GM23338 (cell line): ENCODE measurements around the gene DRC3. TPM values are rescaled to one million over a fixed set of nuclear protein-coding genes. Genes with fewer than 3 reads are reported as not detected.

Experiments used
- ATAC-seq: fragments of 200-7000 bp; cut with Tn5 transposase; 3 replicates; pipeline ENCODE4 v1.9.1; 2020
- DNase-seq: peaks from one replicate; pipeline ENCODE4 v3.0.0-alpha.2; 2015; ENCODE audit warnings: low spot score
- H2AFZ ChIP-seq: fragments of 200-600 bp; sonication (generic); 2 replicates; pipeline ENCODE4 v1.8.0; 2016; ENCODE audit warnings: antibody characterized with exemption, mild to moderate bottlenecking, moderate library complexity
- H3F3A ChIP-seq: fragments of 200-600 bp; sonication (generic); replicated peaks from 2 replicates; pipeline ENCODE4 v1.8.0; 2017; ENCODE audit warnings: antibody characterized with exemption, mixed run types, low read depth
- H3K27ac ChIP-seq: fragments of 200-600 bp; sonication (generic); 2 replicates; pipeline ENCODE4 v1.6.1; 2016; ENCODE audit warnings: low read depth
- H3K27me3 ChIP-seq: fragments of 200-600 bp; sonication (generic); 2 replicates; pipeline ENCODE4 v1.8.0; 2016; ENCODE audit warnings: mild to moderate bottlenecking, mixed run types, moderate library complexity; ENCODE audit not compliant: insufficient read depth
- H3K36me3 ChIP-seq: fragments of 200-600 bp; sonication (generic); 2 replicates; pipeline ENCODE4 v1.8.0; 2016; ENCODE audit warnings: mild to moderate bottlenecking; ENCODE audit not compliant: insufficient read depth
- H3K4me1 ChIP-seq: fragments of 200-600 bp; sonication (generic); 2 replicates; pipeline ENCODE4 v1.8.0; 2016; ENCODE audit warnings: mild to moderate bottlenecking, moderate library complexity; ENCODE audit not compliant: insufficient read depth
- H3K4me2 ChIP-seq: fragments of 200-600 bp; sonication (generic); 2 replicates; pipeline ENCODE4 v1.7.1; 2017; ENCODE audit warnings: mixed run types
- H3K4me3 ChIP-seq: fragments of 200-600 bp; sonication (generic); 2 replicates; pipeline ENCODE4 v1.6.1; 2016; ENCODE audit warnings: mixed run types
- H3K79me2 ChIP-seq: fragments of 200-600 bp; sonication (generic); replicated peaks from 2 replicates; pipeline ENCODE4 v1.8.0; 2017; ENCODE audit warnings: mild to moderate bottlenecking; ENCODE audit not compliant: insufficient read depth
- H3K9me2 ChIP-seq: fragments of 200-600 bp; sonication (generic); 2 replicates; pipeline ENCODE4 v1.8.0; 2017; ENCODE audit not compliant: insufficient read depth
- H4K20me1 ChIP-seq: fragments of 200-600 bp; sonication (generic); replicated peaks from 2 replicates; pipeline ENCODE4 v1.8.0; 2017; ENCODE audit warnings: mild to moderate bottlenecking; ENCODE audit not compliant: insufficient read depth
- H3K27ac Mint-ChIP-seq: 2 replicates; pipeline ENCODE4 v1.8.0; 2020; ENCODE audit warnings: inconsistent platforms, mild to moderate bottlenecking, moderate library complexity, mixed read lengths
- H3K27me3 Mint-ChIP-seq: 3 replicates; pipeline ENCODE4 v1.8.0; 2022; ENCODE audit warnings: low read depth, mild to moderate bottlenecking, moderate library complexity, mixed read lengths, inconsistent platforms; ENCODE audit not compliant: insufficient read depth, poor library complexity
- H3K36me3 Mint-ChIP-seq: 3 replicates; pipeline ENCODE4 v1.8.0; 2021; ENCODE audit warnings: low read depth, mild to moderate bottlenecking, inconsistent platforms, moderate library complexity, mixed read lengths
- H3K4me1 Mint-ChIP-seq: 3 replicates; pipeline ENCODE4 v1.8.0; 2020; ENCODE audit warnings: mild to moderate bottlenecking, inconsistent platforms, mixed read lengths
- H3K4me3 Mint-ChIP-seq: 3 replicates; pipeline ENCODE4 v1.8.0; 2021; ENCODE audit warnings: moderate library complexity, mild to moderate bottlenecking, inconsistent platforms, mixed read lengths
- H3K9me3 Mint-ChIP-seq: 3 replicates; pipeline ENCODE4 v1.8.0; 2020; ENCODE audit warnings: moderate library complexity, mild to moderate bottlenecking, inconsistent platforms, mixed read lengths
- CREB1 ChIP-seq: fragments of 250-450 bp; sonication (Bioruptor Pico); IDR thresholded peaks from 2 replicates; pipeline ENCODE4 v1.5.0; 2020; ENCODE audit warnings: low read depth, mild to moderate bottlenecking, moderate library complexity
- EZH2 ChIP-seq: fragments of 200-600 bp; sonication (generic); IDR thresholded peaks from one replicate; pipeline ENCODE4 v1.8.0; 2017; ENCODE audit warnings: antibody characterized with exemption, mild to moderate bottlenecking, low read depth; ENCODE audit not compliant: unreplicated experiment
- EZH2phosphoT487 ChIP-seq: fragments of 200-600 bp; sonication (generic); IDR thresholded peaks from one replicate; pipeline ENCODE4 v1.8.1; 2018; ENCODE audit warnings: antibody characterized with exemption; ENCODE audit not compliant: unreplicated experiment
- JUNB ChIP-seq: IDR thresholded peaks from one replicate; pipeline ENCODE4 v1.6.1; 2016; ENCODE audit warnings: antibody characterized with exemption; ENCODE audit not compliant: unreplicated experiment
- NANOG ChIP-seq: IDR thresholded peaks from 2 replicates; pipeline ENCODE4 v1.6.1; 2016; ENCODE audit warnings: antibody characterized with exemption, borderline replicate concordance
- POLR2AphosphoS5 ChIP-seq: IDR thresholded peaks from 2 replicates; pipeline ENCODE4 v1.6.1; 2016; ENCODE audit warnings: antibody characterized with exemption, low read depth
- REST ChIP-seq: IDR thresholded peaks from one replicate; pipeline ENCODE4 v1.6.1; 2018; ENCODE audit warnings: antibody characterized with exemption; ENCODE audit not compliant: unreplicated experiment
- STAT1 ChIP-seq: IDR thresholded peaks from one replicate; pipeline ENCODE4 v1.6.1; 2016; ENCODE audit warnings: antibody characterized with exemption; ENCODE audit not compliant: unreplicated experiment
- ZNF114 ChIP-seq: fragments of 250-450 bp; sonication (Bioruptor Pico); IDR thresholded peaks from 2 replicates; pipeline ENCODE4 v1.5.0; 2020; ENCODE audit warnings: mild to moderate bottlenecking, moderate library complexity
- ZNF331 ChIP-seq: fragments of 250-450 bp; sonication (Bioruptor Pico); IDR thresholded peaks from 2 replicates; pipeline ENCODE4 v1.5.0; 2020; ENCODE audit warnings: low read depth, mild to moderate bottlenecking, moderate library complexity
- ZNF462 ChIP-seq: fragments of 250-450 bp; sonication (Bioruptor Pico); IDR thresholded peaks from 2 replicates; pipeline ENCODE4 v1.5.0; 2020; ENCODE audit warnings: mild to moderate bottlenecking, moderate library complexity
- polyA plus RNA-seq: library from polyadenylated mRNA; unstranded; fragments of >200 nt; fragmentation: Nextera tagmentation; extraction: Ambion mirVana; gene quantifications from 2 replicates; pipeline ENCODE4 v1.2.1, GENCODE V29; 2016
- total RNA-seq: library from RNA; depleted of rRNA; stranded (reverse); fragments of >200 nt; shearing (Covaris generic); gene quantifications from 2 replicates; pipeline ENCODE4 v1.2.3, GENCODE V29; 2014
- TF ChIP-seq, protein P1 (sequence below), 2 experiments: fragments of 200-600 bp in 1 of 2; sonication (generic) in 1 of 2; conservative IDR thresholded peaks; 2 replicates each; pipeline versions ENCODE4 v1.5.1 to v1.6.1; 2016 to 2017; ENCODE audit warnings: antibody characterized with exemption in 2 of 2, low read depth in 2 of 2, mild to moderate bottlenecking in 2 of 2, moderate library complexity in 1 of 2
- TF ChIP-seq, protein P2 (sequence below): IDR thresholded peaks from 2 replicates; pipeline ENCODE4 v1.6.1; 2016; ENCODE audit warnings: antibody characterized with exemption

Gene DRC3
- total and polyA plus RNA-seq, 2 experiments from 2014 or later = 1.1 TPM; not detected in 1

GRCh38 chr17:17993366-17993765 is 20.7 kb downstream of the DRC3 start:
- H3K27me3 Mint-ChIP-seq = peaks cover 3% of the 10 kb centered on the region
- Histone ChIP-seq H3K9me2 (no peaks in the 10 kb centered on the region), H3K4me2 (no peak overlapping the region), H3K79me2 (no peaks in the 10 kb centered on the region), H3F3A (no peaks in the 10 kb centered on the region), H2AFZ (no peak overlapping the region), H3K4me1 (no peaks in the 10 kb centered on the region; the same call in 1 of the 2 replicates), H3K4me3 (no peak overlapping the region), H3K27ac (no peak overlapping the region), H4K20me1 (no peaks in the 10 kb centered on the region), H3K27me3 (no peaks in the 10 kb centered on the region), H3K36me3 (no peaks in the 10 kb centered on the region)
- ATAC-seq (no peak), DNase-seq (no peak)
- H3K4me1 Mint-ChIP-seq = peaks cover 2% of the 10 kb centered on the region; the same call in 1 of the 3 replicates
- no peak for TF ChIP-seq ZNF462 (CRISPR knock-in tag)
- TF ChIP-seq, protein P1, sequence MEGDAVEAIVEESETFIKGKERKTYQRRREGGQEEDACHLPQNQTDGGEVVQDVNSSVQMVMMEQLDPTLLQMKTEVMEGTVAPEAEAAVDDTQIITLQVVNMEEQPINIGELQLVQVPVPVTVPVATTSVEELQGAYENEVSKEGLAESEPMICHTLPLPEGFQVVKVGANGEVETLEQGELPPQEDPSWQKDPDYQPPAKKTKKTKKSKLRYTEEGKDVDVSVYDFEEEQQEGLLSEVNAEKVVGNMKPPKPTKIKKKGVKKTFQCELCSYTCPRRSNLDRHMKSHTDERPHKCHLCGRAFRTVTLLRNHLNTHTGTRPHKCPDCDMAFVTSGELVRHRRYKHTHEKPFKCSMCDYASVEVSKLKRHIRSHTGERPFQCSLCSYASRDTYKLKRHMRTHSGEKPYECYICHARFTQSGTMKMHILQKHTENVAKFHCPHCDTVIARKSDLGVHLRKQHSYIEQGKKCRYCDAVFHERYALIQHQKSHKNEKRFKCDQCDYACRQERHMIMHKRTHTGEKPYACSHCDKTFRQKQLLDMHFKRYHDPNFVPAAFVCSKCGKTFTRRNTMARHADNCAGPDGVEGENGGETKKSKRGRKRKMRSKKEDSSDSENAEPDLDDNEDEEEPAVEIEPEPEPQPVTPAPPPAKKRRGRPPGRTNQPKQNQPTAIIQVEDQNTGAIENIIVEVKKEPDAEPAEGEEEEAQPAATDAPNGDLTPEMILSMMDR (conservative IDR thresholded peaks at IDR 0.05; ENCODE audit: low read depth in 2 of 2) = no peak
- no peak for TF ChIP-seq REST
- no peak for TF ChIP-seq ZNF331 (CRISPR knock-in tag)
- no peak for TF ChIP-seq JUNB
- no peak for TF ChIP-seq STAT1
- no peak for TF ChIP-seq NANOG
- no peak for TF ChIP-seq EZH2
- no peak for TF ChIP-seq EZH2phosphoT487
- TF ChIP-seq CREB1 = no peak
- TF ChIP-seq POLR2AphosphoS5 = no peak
- TF ChIP-seq, protein P2, sequence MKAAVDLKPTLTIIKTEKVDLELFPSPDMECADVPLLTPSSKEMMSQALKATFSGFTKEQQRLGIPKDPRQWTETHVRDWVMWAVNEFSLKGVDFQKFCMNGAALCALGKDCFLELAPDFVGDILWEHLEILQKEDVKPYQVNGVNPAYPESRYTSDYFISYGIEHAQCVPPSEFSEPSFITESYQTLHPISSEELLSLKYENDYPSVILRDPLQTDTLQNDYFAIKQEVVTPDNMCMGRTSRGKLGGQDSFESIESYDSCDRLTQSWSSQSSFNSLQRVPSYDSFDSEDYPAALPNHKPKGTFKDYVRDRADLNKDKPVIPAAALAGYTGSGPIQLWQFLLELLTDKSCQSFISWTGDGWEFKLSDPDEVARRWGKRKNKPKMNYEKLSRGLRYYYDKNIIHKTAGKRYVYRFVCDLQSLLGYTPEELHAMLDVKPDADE = no peak
- no peak for TF ChIP-seq ZNF114
- H3K36me3 Mint-ChIP-seq = no peaks in the 10 kb centered on the region; the same call in 2 of the 3 replicates
- no peak overlapping the region for H3K4me3 Mint-ChIP-seq
- no peaks in the 10 kb centered on the region; the same call in 2 of the 3 replicates for H3K9me3 Mint-ChIP-seq
- H3K27ac Mint-ChIP-seq = no peak overlapping the region
